Measurements from ENCODE around the gene RHBDL3.
A peak's percentile ranks its signal among the peaks of the same experiment; 100 is the strongest.
"Not testable (repeated sequence)": the region's sequence is repeated elsewhere in the genome, so short reads cannot be mapped to it uniquely, and the experiment has no call there.

RHBDL3 gene

GRCh38 chr17:32289471-32290070 is 23.9 kb downstream of the RHBDL3 start:
- DNase-seq (ENCODE audit: low read depth in 2 of 2) = no peak

- DNase-seq (ENCODE audit: low read depth in 2 of 2) = no peak
Observed at GRCh38 chr17:32292094-32292493, 26.5 kb downstream of the RHBDL3 start.

DNA sequence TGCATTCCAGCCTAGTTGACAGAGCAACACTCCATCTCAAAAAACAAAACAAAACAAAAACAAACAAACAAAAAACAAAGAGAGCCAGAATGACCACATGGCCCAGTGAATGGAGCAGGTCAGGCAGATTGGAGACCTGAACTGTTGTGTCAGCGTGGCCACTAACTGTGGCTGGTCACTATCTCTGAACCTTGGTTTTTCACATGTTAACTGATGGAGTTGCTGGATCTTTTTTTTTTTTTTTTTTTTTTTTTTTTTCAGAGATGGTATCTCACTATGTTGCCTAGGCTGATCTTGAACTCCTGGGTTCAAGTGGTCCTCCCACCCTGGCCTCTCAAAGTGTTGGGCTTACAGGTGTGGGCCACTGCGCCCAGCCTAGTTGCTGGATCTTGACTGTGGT is 31.8 kb downstream of the RHBDL3 start:
- no peak for DNase-seq (ENCODE audit: low read depth in 2 of 2)

DNA sequence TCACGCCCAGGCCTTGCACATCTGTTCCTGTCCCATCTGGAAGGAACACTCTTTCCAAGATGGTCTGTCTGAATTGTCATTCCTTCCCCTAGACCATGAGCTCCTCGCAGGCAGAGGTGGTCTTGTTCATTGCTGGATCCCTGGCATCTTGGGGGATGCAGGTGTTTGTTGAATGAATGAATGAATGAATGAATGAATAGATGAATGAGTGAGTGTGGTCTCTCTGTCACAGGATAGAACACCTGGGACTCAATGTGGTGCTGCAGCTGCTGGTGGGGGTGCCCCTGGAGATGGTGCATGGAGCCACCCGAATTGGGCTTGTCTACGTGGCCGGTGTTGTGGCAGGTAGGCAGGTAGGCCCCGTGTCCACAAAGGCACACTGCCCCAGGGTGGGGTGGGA is 32.2 kb downstream of the RHBDL3 start:
- no peak for DNase-seq (ENCODE audit: low read depth in 2 of 2)

DNA sequence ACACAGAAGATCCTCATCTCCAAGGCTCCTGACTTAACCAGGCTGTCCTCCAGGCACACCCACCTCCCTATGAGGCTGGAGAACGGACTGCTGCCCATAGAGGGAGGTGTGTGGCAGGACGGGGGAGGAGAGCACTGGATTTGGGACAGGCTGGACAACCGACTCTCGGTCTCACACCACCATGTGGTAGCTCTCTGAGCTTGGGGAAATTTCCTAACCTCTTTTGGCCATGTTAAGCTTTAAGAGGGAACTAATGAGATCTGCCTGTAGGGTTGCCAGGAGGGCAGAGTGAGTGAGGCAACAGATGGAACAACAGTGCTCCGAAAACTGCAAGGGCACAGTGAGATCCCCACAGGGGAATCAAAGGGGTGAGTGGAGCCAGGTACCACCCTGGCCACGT is 32.7 kb downstream of the RHBDL3 start:
- DNase-seq (ENCODE audit: low read depth in 2 of 2) = no peak

DNA sequence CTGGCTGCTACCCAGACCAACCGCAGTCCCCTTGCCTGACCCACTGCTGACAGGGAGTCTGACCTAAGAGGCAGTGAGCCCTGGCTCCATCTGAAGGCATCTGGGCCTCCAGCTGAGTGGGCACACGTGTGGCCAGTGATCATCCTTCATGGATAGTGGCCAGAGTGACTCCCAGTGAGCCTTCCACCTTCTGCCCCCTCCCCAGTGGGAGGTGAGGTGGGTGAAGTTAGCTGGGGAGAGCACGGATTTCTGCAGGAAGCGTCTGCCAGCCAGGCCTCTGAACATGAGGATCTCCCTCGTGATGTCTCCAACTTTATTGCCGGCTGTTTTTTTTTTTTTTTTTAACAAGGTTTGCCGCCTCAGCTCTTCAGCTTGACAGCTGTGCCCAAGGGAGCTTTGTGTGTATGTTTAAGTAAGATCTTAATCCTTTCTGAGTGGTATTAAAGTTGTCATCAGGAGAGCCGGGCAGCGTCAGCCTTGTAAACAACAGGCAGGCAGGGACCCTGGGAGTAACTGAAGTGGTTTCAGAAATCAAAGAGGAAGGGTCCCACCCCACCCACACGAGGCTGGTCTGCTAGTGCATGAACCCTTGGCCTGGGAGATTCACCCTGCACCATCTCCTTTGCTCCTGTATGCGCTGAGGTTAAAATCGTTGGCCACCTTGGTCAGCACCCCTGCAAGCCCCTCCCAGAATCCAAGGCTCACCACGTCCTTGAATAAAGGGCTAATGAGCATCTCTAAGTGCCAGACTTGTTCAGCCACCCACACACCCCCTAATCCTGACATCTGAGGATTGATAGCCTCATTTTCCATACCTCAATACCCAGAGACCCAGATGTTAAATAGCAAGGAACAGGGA is 33.3 kb downstream of the RHBDL3 start:
- DNase-seq (ENCODE audit: low read depth in 2 of 2) = no peak

DNA sequence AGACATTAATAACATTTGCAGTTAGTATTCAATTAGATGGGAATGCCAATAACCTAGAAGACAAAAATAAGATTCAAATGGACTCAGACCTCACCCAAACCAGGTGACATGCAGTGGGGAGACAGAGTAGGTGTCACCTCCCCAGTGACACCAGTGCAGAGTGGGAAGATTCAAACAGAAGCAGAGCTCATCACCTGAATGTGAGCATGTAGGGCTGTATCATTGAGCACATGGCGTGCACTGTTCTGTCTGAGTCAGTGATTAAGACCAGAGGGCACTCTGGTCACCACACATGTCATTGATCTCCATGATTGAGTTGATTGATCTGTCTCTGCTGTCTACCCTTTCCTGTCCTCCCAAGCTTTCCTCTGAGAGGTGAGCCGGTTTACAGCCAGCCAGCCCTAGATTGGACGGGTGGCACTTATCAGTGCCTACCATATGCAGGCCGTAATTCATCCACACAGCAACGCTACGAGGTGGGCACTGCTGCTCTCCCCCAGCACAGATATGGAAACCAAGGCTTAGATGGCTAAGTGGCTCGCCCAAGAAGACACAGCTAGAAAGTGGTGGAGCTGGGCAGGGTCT is 34.0 kb downstream of the RHBDL3 start:
- no peak for DNase-seq (ENCODE audit: low read depth in 2 of 2)

DNA sequence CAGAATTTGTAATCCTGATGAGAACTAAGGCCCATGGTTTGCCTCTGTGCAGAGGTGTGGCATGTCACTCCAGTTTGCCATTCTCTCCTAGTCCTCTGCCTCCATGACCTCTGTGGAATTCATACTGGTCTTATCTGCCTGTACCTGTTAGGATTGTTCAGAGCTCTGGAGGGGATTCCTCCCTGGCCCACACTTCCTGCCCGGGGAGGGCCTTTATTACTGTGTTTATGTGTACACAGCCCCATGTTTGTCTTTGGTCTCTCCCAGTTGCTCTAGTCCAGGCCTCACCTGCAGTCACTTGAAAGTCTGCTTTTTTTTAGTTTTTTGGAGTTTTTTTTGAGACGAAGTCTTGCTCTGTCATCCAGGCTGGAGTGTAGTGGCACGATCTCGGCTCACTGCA is 36.4 kb downstream of the RHBDL3 start:
- DNase-seq (ENCODE audit: low read depth in 2 of 2) = no peak

- DNase-seq (ENCODE audit: low read depth in 2 of 2) = no peak
Observed at GRCh38 chr17:32302860-32303649, 37.4 kb downstream of the RHBDL3 start.

DNA sequence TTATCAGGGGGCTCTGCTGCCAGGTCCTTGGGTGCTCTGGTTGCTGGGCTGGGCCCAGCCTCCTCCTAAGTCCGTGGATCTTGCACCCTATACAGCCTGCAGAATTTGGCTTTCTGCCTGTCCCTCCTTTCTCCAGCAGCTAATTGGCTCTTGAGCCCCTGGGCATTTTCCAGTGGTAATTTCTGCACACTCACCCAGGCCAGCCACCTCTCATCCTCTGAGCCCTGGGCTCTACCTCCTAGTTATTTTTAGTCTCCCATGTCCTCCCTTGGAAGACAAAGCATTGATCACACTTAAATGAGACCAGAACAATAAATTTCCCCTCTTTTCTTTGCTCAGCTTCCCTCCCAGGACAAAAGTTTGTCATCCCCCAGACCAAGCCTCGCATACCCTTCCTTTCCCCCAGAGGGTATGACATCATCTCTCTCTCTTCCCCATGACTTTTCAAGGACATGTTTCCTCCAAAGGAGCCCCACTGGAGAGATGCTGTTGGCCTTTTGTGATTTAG is 38.2 kb downstream of the RHBDL3 start:
- DNase-seq (ENCODE audit: low read depth in 2 of 2) = no peak

- DNase-seq (ENCODE audit: low read depth in 2 of 2) = no peak
Observed at GRCh38 chr17:32305049-32305448, 39.4 kb downstream of the RHBDL3 start.

- DNase-seq (ENCODE audit: low read depth in 2 of 2) = no peak
Observed at GRCh38 chr17:32307658-32308057, 42.0 kb downstream of the RHBDL3 start.

- DNase-seq (ENCODE audit: low read depth in 2 of 2) = no peak
Observed at GRCh38 chr17:32311028-32311536, 45.5 kb downstream of the RHBDL3 start.

GRCh38 chr17:32314636-32315035 is 49.0 kb downstream of the RHBDL3 start:
- DNase-seq (ENCODE audit: low read depth in 2 of 2) = no peak

DNA sequence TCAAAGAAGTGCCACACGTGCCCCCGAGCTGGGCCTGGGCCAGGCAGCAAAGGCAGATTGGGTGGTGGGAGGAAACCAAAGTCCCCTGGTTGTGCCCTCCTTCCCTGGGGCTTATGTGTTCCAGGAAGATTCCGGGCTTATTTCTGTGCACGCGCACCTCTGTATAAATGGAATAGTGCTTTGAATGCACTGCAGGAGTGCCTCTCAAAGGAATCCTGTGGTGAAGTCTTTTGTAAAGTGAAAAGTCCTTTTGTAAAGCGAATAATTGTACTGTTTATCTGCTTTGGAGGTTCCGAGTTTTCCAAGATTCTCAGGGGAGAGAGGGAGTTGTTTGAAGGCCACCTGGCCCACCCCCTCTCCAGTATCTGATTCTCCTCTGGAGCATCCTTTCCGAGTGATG is 49.5 kb downstream of the RHBDL3 start:
- DNase-seq (ENCODE audit: low read depth in 2 of 2) = no peak

- not testable (repeated sequence) for DNase-seq (ENCODE audit: low read depth in 2 of 2)
Observed at GRCh38 chr17:32316653-32317052, 51.0 kb downstream of the RHBDL3 start.

DNA sequence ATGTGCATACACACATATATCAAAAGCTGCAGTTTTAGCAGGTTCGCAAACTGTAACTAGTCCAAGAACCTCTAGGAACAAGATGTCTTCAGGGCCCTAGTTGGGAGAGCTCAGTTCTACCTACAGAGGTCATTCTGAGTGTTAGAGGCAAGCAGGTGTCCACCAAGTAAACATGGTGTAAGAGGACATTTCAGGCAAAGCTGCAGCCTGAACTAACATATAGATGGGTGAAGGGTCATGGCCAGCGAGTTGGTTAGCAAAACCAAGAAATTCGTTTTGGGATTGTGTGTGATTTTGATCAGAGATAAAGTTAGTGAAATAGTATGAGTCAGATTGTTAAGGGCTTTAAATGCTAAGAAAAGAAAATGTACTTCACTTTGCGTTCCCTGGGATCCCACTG is 51.7 kb downstream of the RHBDL3 start:
- no peak for DNase-seq (ENCODE audit: low read depth in 2 of 2)

DNA sequence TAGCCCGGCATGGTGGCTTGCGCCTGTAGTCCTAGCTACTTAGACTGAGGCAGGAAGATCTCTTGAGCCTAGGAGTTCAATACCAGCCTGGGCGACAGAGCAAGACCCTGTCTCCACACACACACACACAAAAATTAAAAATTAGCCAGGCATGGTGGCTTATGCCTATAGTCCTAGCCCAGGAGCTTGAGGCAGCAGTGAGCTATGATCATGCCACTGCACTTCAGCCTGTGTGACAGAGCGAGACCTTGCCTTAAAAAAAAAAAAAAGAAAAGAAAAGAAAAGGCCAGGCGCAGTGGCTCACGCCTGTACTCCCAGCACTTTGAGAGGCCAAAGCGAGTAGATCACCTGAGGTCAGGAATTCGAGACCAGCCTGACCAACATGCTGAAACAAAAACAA is 52.4 kb downstream of the RHBDL3 start:
- no peak for DNase-seq (ENCODE audit: low read depth in 2 of 2)

DNA sequence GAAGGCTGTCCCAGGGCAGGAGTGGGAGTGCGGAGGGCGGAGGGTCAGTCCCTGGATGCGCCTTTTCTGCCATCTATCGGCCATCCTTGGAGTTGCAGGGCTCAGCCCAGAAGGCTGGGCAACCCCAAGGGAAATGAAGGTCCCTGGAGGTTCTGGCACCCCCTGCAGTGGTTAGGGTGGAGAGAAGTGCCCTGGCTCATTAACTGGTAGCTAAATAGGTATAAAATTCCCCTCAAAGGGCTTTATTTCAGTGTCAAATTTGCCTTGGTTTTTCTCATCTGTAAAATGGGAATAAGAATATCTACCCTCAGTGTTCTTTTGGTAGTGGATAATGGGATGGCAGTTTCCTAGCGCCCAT is 53.9 kb downstream of the RHBDL3 start:
- DNase-seq (ENCODE audit: low read depth in 2 of 2) = peak; percentile 71 to 83

DNA sequence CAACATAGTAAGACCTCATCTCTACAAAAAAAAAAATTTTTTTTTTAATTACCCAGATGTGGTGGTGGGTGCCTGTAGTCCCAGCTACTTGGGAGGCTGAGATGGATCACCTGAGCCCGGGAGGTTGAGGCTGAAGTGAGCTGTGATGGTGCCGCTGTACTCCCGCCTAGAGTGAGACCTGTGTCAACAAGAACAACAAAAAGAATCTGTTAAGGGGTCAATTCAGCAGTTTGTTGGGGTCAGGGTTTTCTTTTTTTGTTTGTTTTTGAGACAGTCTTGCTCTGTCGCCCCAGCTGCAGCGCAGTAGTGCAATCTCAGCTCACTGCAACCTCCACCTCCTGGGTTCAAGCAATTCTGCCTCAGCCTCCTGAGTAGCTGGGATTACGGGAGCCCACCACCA is 54.4 kb downstream of the RHBDL3 start:
- not testable (repeated sequence) for DNase-seq (ENCODE audit: low read depth in 2 of 2)

- DNase-seq (ENCODE audit: low read depth in 2 of 2) = no peak
Observed at GRCh38 chr17:32320847-32321246, 55.2 kb downstream of the RHBDL3 start.

DNA sequence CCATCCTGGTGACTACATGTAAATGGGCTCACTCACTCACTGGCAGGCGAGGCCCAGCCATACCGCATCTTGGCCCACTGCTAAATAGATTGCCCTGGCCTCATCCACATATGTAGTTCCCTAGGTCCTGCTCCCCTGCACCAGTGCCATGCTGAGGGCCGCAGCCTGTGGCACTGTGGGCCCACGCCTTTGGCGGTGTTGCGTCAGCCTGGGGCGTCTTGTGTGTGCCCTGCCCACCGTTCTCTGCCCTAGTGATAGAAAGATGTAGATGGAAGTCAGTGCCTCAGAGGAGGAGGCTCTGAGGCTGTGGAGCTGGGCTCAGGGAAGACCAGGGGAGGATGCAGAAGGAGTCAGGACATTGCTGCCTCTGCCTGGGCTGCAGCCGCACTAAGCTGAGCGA is 57.4 kb downstream of the RHBDL3 start:
- no peak for DNase-seq (ENCODE audit: low read depth in 2 of 2)
